Astrocyte of the spinal cord (primary cell): ENCODE data around the gene GIGYF1.
"Not testable (repeated sequence)": the region's sequence is repeated elsewhere in the genome, so short reads cannot be mapped to it uniquely, and the experiment has no call there.

ENCODE experiments used
- DNase-seq: peaks from one replicate; pipeline ENCODE4 v3.0.0; 2011; ENCODE audit warnings: low read depth, low spot score
- H3K4me3 ChIP-seq: 2 replicates; pipeline ENCODE4 v1.5.1; 2011; ENCODE audit warnings: low read depth, mild to moderate bottlenecking, low read length, moderate library complexity
- CTCF ChIP-seq: IDR thresholded peaks from 2 replicates; pipeline ENCODE4 v1.5.1; 2012; ENCODE audit warnings: low read depth, mild to moderate bottlenecking, low read length, inconsistent platforms
- in situ Hi-C: cut with HindIII; loops from 2 replicates; pipeline ENCODE4 v1.10.0; 2017; ENCODE audit warnings: low sequenced_read_pairs

Gene GIGYF1

GRCh38 chr7:100708395-100708794 is 14.3 kb upstream of the GIGYF1 start:
- no peak for DNase-seq
- no peak for TF ChIP-seq CTCF
- H3K4me3 ChIP-seq = no peak overlapping the region
- in situ Hi-C loops = no loop called here

- in situ Hi-C loops = no loop called here
- no peak for TF ChIP-seq CTCF
- peak overlapping the region; percentile 82 for H3K4me3 ChIP-seq
- DNase-seq = no peak
These were observed 12.7 kb upstream of the GIGYF1 start for GRCh38 chr7:100706672-100707311.

- in situ Hi-C loops = no loop called here
- peak; percentile 99 for DNase-seq
- no peak for TF ChIP-seq CTCF
- peak within 1 kb of the TSS; percentile 82 for H3K4me3 ChIP-seq
These were observed 12.0 kb upstream of the GIGYF1 start, which contains the start of gene POP7 for GRCh38 chr7:100705753-100706671. TSS of gene POP7 (plus strand) at chr7:100706121. CDS start at chr7:100706831, 710 bp downstream.

GRCh38 chr7:100705320-100705752 is 11.3 kb upstream of the GIGYF1 start:
- in situ Hi-C loops = no loop called here
- DNase-seq = peak; percentile 72
- H3K4me3 ChIP-seq = peak overlapping the region; percentile 82
- peak; percentile 94 for TF ChIP-seq CTCF

GRCh38 chr7:100701089-100701488 is 7.0 kb upstream of the GIGYF1 start:
- H3K4me3 ChIP-seq, DNase-seq, in situ Hi-C loops: not testable (repeated sequence)

GRCh38 chr7:100699018-100699417 is 5.0 kb upstream of the GIGYF1 start:
- no peak for DNase-seq
- no peak for TF ChIP-seq CTCF
- H3K4me3 ChIP-seq = no peak overlapping the region
- in situ Hi-C loops = no loop called here

GRCh38 chr7:100696123-100696521 is 2.1 kb upstream of the GIGYF1 start:
- no peak for DNase-seq
- no peak for TF ChIP-seq CTCF
- in situ Hi-C loops = no loop called here

More at GRCh38 chr7:100696123-100696521, 2.1 kb upstream of the GIGYF1 start:
- no peak overlapping the region for H3K4me3 ChIP-seq
